DMS53 treated with DMSO at 0.1 percent for 48 hours (cell line): ENCODE results near the gene PNISR.
"Not testable (repeated sequence)": the region's sequence is repeated elsewhere in the genome, so short reads cannot be mapped to it uniquely, and the experiment has no call there.

Experiments used
- DNase-seq: peaks from one replicate; lab custom pipeline; 2025; ENCODE audit not compliant: unreplicated experiment; lab: John Stamatoyannopoulos, UW

Gene PNISR

GRCh38 chr6:99424761-99425646 lies at the start of gene PNISR:
TSS of gene PNISR (minus strand) at chr6:99425308. CDS start at chr6:99414659, 10,649 bp downstream.
- peak; percentile 95 for DNase-seq

GRCh38 chr6:99473730-99474129 lies 48.6 kb upstream of the PNISR start:
- DNase-seq: no peak

DNA sequence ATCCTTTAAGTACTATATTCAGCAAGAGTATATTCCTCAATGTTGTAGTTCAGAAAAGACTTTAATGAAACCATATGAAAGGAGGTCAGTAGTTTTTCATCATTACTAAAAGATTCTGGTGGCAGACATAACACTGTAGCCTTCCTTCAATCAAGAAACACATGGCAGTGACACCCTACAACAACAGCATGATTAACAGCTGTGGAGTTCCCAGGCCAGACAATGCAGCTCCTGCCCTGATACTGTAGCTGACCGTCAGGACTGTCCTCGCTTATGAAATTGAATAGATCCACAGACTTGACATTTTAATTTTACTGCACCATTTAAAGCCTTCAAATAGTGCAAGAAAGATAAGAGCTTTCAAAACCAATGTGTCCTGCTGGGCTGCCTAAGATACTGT lies 46.5 kb upstream of the PNISR start:
- no peak for DNase-seq

DNA sequence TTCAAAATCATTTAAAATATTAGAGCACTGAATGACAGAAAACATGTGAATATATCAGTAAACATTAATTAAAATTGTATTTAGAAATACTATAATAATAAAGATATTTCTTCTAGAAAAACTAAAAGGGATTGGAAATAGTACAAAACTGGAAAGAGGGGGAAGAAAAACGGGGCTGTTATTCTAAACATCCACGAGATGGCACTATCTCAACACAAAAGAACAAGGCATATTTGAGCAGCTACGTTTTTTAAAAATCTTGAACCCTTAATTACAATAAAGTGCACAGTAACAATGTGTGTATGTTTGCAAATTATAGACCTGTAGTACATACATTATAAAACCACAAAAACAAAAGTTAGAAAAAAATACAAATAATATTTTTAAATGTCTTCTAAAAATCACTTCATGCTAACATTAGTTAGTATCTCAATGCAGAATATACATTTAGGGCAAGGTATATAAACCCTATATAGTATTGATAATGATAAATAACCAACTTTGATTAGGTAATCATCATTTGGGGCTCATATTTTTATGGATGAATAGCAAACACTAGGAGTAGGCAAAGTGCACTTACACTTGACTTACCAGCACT lies 42.5 kb upstream of the PNISR start:
- DNase-seq: no peak

DNA sequence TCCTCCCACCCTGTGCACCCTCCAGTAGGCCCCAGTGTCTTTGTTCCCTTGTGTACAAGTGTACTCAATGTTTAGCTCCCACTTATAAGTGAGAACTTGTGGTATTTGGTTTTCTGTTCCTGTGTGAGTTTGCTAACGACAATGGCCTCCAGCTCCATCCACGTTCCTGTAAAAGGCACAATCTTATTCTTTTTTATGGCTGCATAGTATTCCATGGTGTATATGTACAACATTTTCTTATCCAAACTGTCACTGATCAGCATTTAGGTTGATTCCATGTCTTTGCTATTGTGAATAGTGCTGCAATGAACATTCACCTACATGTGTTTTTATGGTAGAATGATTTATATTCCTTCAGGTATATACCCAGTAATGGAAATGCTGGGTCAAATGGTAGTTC lies 34.0 kb upstream of the PNISR start:
- DNase-seq: not testable (repeated sequence)

- DNase-seq: no peak
These were observed 33.2 kb upstream of the PNISR start for GRCh38 chr6:99458319-99458718.

GRCh38 chr6:99446076-99446475 lies 21.0 kb upstream of the PNISR start:
- DNase-seq: no peak

GRCh38 chr6:99434702-99435530 lies 9.8 kb upstream of the PNISR start:
- DNase-seq: no peak

DNA sequence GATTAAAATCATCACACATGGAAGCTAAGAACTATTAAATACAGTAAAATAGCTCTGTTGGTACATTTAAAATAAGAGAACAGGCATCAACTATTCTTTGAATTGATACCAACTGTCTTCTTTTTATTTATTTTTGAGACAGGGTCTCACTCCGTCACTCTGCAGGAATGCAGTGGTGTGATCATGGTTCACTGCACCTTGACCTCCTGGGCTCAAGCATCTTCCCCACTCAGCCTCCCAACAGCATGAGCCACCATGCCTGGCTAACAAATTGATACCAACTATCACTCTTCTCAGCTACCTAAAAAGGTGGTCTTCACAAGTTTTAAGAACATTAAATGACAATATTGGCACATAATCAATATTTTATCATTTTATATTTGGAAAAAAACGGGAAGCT lies 7.8 kb upstream of the PNISR start:
- DNase-seq: no peak

DNA sequence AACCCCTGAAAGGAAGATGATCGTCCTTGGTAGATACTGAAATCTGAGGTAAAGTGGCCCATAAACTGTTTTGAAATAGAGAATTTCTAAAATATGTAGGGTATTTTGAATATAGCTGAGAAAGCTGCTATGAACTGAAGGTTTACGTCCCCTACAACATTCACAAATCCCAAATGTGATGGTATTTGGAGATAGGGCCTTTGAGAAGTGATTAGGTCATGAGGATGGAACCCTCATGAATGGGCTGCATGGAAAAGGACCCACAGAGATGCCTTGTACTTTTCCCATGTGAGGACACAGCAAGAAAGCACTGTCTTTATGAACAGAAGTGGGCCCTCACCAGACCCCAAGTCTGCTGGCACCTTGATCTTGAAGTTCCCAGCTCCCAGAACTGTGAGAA lies 6.8 kb upstream of the PNISR start:
- no peak for DNase-seq

GRCh38 chr6:99427988-99428387 lies 2.9 kb upstream of the PNISR start:
- no peak for DNase-seq

GRCh38 chr6:99426451-99426757 lies 1.3 kb upstream of the PNISR start:
- DNase-seq: no peak

GRCh38 chr6:99425647-99426450 lies 741 bp upstream of the PNISR start:
- DNase-seq: peak; percentile 87

DNA sequence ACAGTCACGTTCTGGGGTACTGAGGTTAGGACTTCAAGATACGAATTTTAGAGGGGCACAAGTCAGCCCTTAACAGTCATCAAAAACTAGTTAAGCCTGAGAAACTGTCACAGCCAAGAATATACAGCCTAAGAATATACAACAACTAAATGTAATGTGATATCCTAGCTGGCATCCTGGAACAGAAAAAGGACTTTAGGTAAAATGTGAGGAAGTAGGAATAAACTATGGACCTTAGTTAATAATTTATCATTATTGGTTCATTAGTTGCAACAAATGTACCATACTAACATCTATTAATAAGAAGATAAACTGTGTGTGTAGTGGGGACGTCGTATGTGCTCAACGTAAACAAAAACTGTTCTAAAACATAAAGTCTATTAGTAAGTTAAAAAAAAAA lies 1.1 kb downstream of the PNISR start:
- DNase-seq: no peak

DNA sequence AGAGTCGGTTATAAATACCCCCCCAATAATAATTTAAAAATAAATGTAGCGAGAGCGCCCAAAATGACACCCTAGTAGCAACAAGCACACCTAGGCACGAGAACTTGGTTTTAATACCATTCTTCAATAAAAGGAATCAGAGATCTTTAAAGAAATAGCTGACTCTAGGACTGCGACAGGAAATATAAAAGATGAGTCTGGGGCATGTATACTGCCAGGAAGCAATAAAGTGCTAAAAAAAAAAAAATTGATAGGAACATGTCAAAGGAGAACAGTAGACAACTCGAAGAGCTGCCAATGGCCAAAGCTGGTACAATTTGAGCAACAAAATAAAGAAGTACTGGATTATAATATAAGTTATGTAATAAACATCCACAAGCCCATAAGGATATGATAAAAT lies 2.2 kb downstream of the PNISR start:
- no peak for DNase-seq

GRCh38 chr6:99416892-99417767 lies 8.0 kb downstream of the PNISR start:
- DNase-seq: no peak

- DNase-seq: no peak
These were observed 8.9 kb downstream of the PNISR start for GRCh38 chr6:99416226-99416625.

DNA sequence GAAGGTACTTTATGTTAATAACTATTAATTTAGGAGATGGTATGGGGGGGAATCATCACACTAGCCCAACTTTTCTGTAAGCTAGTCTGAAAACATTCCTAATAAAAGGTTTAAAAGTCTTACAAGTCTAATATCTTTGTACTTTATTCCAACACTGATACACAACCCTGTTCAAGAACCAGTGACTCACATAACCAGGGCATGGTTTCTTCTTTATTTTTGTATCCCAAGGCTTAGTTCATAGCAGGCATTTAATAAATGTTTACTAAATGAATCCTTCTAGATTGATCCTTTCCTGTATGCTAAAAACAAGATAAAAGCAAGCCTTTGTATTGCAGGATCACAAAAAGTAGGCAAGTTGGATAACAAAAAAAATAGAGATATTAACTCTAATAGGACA lies 9.7 kb downstream of the PNISR start:
- no peak for DNase-seq

DNA sequence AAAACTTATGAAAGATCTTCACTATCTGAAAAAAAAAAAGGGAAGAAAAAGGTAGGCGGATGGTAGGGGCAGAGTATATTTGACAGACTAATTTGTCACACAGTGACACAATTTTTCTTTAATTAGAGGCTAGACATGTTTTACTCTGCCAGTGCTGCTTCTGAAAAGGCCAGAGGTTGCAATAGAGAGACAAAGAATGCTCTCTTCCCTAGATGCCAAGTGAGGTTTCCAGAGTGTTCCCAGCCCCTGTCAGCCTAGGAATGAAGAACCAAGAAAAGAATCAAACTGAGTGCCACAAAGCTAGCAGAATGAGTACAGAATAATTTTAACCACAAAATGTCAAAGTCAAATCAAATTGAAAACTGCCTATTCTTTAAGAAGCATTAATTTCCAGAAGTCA lies 13.0 kb downstream of the PNISR start:
- no peak for DNase-seq

- no peak for DNase-seq
These were observed 15.4 kb downstream of the PNISR start for GRCh38 chr6:99409672-99410071.
